Fibroblast of lung (primary cell): ENCODE measurements around the gene ZNF653.

ENCODE experiments used
- CTCF ChIP-seq, 2 donors: IDR thresholded peaks in 1 of 2; conservative IDR thresholded peaks in 1 of 2; 1 replicate in 1 of 2; 2 replicates in 1 of 2; pipeline ENCODE4 v1.5.1; 2011 to 2012; ENCODE audit warnings: low read length in 2 of 2, control low read depth in 1 of 2, inconsistent platforms in 1 of 2, low read depth in 1 of 2, mild to moderate bottlenecking in 1 of 2
- EZH2 ChIP-seq: IDR thresholded peaks from 2 replicates; pipeline ENCODE4 v1.5.1; 2012; ENCODE audit warnings: low read length, control low read depth, mild to moderate bottlenecking; ENCODE audit errors: missing control alignments

GRCh38 chr19:11479090-11479897 is 26.3 kb downstream of the ZNF653 start:
- TF ChIP-seq CTCF (conservative IDR thresholded peaks at IDR 0.05 in 1 of 2, IDR thresholded peaks at IDR 0.05 in 1 of 2; ENCODE audit: low read depth in 1 of 2, low read length in 2 of 2) (no peak), EZH2 (no peak)
